T-helper 17 cell (primary cell): ENCODE measurements around the gene ZDHHC12. TPM values are rescaled to one million over a fixed set of nuclear protein-coding genes. Genes with fewer than 3 reads are reported as not detected.
A peak's percentile ranks its signal among the peaks of the same experiment; 100 is the strongest.

Source experiments
- ATAC-seq: fragments of 150-1000 bp; cut with Tn5 transposase; 2 replicates; pipeline ENCODE4 v1.10.0; 2021; ENCODE audit warnings: mild to moderate bottlenecking, moderate library complexity
- DNase-seq, 3 donors: peaks; one replicate each; pipeline versions ENCODE4 v3.0.0 to v3.0.0-alpha.2; 2020 to 2021
- H3K9me3 ChIP-seq: one replicate; pipeline ENCODE4 v1.7.0; 2013; ENCODE audit warnings: low read length, mild to moderate bottlenecking; ENCODE audit not compliant: control insufficient read depth, poor library complexity, severe bottlenecking
- H3K27ac Mint-ChIP-seq: one replicate; pipeline ENCODE4 v1.8.0; 2022; ENCODE audit warnings: mild to moderate bottlenecking, moderate library complexity, mixed read lengths
- H3K27me3 Mint-ChIP-seq: one replicate; pipeline ENCODE4 v1.8.0; 2022; ENCODE audit warnings: mixed read lengths
- H3K36me3 Mint-ChIP-seq: one replicate; pipeline ENCODE4 v1.8.0; 2022; ENCODE audit warnings: low read depth, mixed read lengths
- H3K4me1 Mint-ChIP-seq: one replicate; pipeline ENCODE4 v1.8.0; 2022; ENCODE audit warnings: mild to moderate bottlenecking, mixed read lengths
- H3K4me3 Mint-ChIP-seq: one replicate; pipeline ENCODE4 v1.8.0; 2022; ENCODE audit warnings: mild to moderate bottlenecking, moderate library complexity, mixed read lengths
- total RNA-seq, 4 donors: library from RNA in 2 of 4; stranded (reverse) in 2 of 4; gene quantifications; one replicate each; pipeline ENCODE4 v1.2.3 and lab custom pipeline; 2022 to 2026

The ZDHHC12 gene
- total RNA-seq, 2 donors from 2014 or later: 23.5 to 26.9 TPM

- no peak overlapping the region for H3K4me3 Mint-ChIP-seq
- no peaks in the 10 kb centered on the region for H3K36me3 Mint-ChIP-seq
- H3K27me3 Mint-ChIP-seq: no peaks in the 10 kb centered on the region
- ATAC-seq (no peak), DNase-seq (no peak)
- H3K4me1 Mint-ChIP-seq: no peaks in the 10 kb centered on the region
- H3K27ac Mint-ChIP-seq: no peak overlapping the region
- H3K9me3 ChIP-seq: no peaks in the 10 kb centered on the region
These were observed 9.9 kb downstream of the ZDHHC12 start for GRCh38 chr9:128713941-128714573.

DNA sequence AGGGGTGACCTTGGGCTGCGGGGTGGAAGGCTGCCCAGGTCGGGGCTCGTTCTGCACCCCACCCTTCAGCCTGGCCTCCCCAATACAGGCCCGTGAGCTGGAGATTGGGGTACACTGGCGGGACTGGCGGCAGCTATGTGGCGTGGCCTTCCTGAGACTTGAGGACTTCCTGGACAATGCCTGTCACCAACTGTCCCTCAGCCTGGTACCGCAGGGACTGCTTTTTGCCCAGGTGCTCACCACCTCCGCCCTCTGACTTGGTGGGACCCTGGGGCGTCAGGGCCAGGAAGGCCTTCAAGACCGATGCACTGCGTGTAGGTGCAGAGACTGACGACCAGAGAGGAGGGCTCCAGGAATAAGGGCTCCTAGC, 10.5 kb downstream of the ZDHHC12 start:
- DNase-seq (no peak), ATAC-seq (no peak)
- Mint-ChIP-seq H3K4me3 (no peak overlapping the region), H3K4me1 (no peaks in the 10 kb centered on the region), H3K36me3 (no peaks in the 10 kb centered on the region), H3K27me3 (no peaks in the 10 kb centered on the region), H3K27ac (no peak overlapping the region)
- no peaks in the 10 kb centered on the region for H3K9me3 ChIP-seq

DNA sequence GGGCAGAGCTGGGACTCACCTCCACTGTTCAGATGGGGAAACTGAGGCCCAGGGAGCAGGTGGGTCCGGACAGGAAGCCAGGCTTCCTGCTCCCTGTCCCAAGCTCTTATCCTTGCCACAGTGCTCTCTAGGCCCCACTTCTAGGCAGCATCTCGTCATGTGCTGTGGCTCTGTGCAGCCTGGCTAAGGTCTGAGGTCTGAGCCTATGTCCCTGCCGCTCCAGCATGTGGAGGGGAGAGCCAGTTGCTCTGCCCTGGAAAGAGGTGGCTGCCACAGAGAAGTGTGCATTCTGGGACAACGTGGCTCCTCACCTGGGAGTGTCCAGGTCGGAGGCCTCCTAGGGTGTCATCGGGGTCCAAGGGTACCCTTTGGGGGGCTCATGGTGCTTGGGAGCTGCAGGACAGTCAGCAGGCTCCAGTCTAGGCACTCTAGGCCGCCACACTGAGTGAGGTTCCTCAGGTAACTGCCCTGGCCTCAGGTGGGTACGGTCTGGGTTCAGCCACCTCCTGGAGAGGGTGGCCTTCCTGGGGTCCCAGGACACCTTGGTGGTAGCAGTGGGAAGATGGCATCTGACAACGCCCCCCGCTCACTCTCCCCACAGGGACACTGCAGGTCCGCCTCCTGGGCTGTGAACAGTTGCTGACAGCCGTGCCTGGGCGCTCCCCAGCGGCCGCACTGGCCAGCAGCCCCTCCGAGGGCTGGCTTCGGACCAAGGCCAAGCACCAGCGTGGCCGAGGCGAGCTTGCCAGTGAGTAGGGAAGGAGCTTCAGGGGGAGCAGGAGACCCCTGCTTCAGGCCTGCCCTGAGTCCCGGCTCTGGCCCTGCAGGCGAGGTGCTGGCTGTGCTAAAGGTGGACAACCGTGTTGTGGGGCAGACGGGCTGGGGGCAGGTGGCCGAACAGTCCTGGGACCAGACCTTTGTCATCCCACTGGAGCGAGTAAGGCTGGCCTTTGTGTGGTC, 11.2 kb downstream of the ZDHHC12 start:
- Mint-ChIP-seq H3K27ac (no peak overlapping the region), H3K4me1 (no peaks in the 10 kb centered on the region), H3K36me3 (no peaks in the 10 kb centered on the region), H3K4me3 (no peak overlapping the region), H3K27me3 (no peaks in the 10 kb centered on the region)
- no peaks in the 10 kb centered on the region for H3K9me3 ChIP-seq
- ATAC-seq (no peak), DNase-seq (no peak)

DNA sequence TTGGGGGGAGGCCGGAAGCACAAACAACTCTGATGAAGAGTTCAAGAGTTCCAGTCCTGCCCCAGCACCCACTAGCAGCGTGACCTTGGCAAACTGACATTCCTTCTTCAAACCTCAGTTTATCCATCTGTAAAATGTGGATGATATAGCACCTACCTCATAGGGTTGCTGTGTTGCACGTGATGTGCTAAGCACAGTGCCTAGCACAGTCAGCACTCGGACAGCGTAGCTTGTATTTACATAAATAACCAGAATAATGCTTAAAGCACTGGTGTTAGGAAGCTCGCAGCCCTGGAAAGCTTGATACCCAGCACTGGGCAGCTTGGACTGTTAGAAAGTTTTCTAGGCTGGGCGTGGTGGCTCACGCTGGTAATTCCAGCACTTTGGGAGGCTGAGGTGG, 16.5 kb downstream of the ZDHHC12 start:
- Mint-ChIP-seq H3K27ac (no peak overlapping the region), H3K27me3 (no peaks in the 10 kb centered on the region), H3K4me1 (peaks cover 4% of the 10 kb centered on the region), H3K36me3 (no peaks in the 10 kb centered on the region), H3K4me3 (no peak overlapping the region)
- ATAC-seq: no peak
- no peaks in the 10 kb centered on the region for H3K9me3 ChIP-seq
- DNase-seq: no peak

GRCh38 chr9:128706671-128707381, 17.1 kb downstream of the ZDHHC12 start:
- Mint-ChIP-seq H3K4me1 (peaks cover 7% of the 10 kb centered on the region), H3K36me3 (no peaks in the 10 kb centered on the region), H3K4me3 (no peak overlapping the region), H3K27me3 (no peaks in the 10 kb centered on the region), H3K27ac (no peak overlapping the region)
- DNase-seq (no peak), ATAC-seq (no peak)
- no peaks in the 10 kb centered on the region for H3K9me3 ChIP-seq

- H3K36me3 Mint-ChIP-seq: no peaks in the 10 kb centered on the region
- no peaks in the 10 kb centered on the region for H3K27me3 Mint-ChIP-seq
- no peak overlapping the region for H3K27ac Mint-ChIP-seq
- no peak for DNase-seq
- ATAC-seq: no peak
- no peak overlapping the region for H3K4me3 Mint-ChIP-seq
- peaks cover 7% of the 10 kb centered on the region for H3K4me1 Mint-ChIP-seq
- no peaks in the 10 kb centered on the region for H3K9me3 ChIP-seq
These were observed 17.9 kb downstream of the ZDHHC12 start for GRCh38 chr9:128706045-128706444.

- DNase-seq: no peak
- no peak for ATAC-seq
- Mint-ChIP-seq H3K27ac (no peak overlapping the region), H3K4me1 (peaks cover 7% of the 10 kb centered on the region), H3K4me3 (no peak overlapping the region), H3K36me3 (no peaks in the 10 kb centered on the region), H3K27me3 (no peaks in the 10 kb centered on the region)
- H3K9me3 ChIP-seq: no peaks in the 10 kb centered on the region
These were observed 18.6 kb downstream of the ZDHHC12 start for GRCh38 chr9:128705051-128705965.

DNA sequence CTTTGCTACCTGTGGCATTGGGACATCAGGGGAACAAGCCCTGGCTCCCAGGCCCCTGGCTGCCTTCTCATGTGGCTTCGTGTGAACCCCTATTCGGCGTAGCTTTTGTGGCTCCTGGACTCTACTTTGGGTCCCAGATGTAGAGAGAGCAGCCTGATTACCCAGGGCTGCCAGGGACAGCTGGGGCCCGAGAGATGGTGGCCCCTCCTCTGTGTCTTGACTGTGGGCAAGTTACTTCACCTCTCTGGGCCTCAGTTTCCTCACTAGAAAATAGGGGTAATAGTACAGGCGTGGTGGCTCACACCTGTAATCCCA, 19.6 kb downstream of the ZDHHC12 start:
- no peaks in the 10 kb centered on the region for H3K9me3 ChIP-seq
- peaks cover 7% of the 10 kb centered on the region for H3K4me1 Mint-ChIP-seq
- ATAC-seq (no peak), DNase-seq (no peak)
- no peaks in the 10 kb centered on the region for H3K36me3 Mint-ChIP-seq
- H3K4me3 Mint-ChIP-seq: peak overlapping the region; percentile 92
- H3K27ac Mint-ChIP-seq: no peak overlapping the region
- H3K27me3 Mint-ChIP-seq: no peaks in the 10 kb centered on the region

GRCh38 chr9:128703616-128704355, 20.1 kb downstream of the ZDHHC12 start:
- no peak overlapping the region for H3K27ac Mint-ChIP-seq
- peak overlapping the region; percentile 92 for H3K4me3 Mint-ChIP-seq
- no peaks in the 10 kb centered on the region for H3K36me3 Mint-ChIP-seq
- DNase-seq (no peak), ATAC-seq (no peak)
- peaks cover 7% of the 10 kb centered on the region for H3K4me1 Mint-ChIP-seq
- no peaks in the 10 kb centered on the region for H3K27me3 Mint-ChIP-seq
- no peaks in the 10 kb centered on the region for H3K9me3 ChIP-seq

GRCh38 chr9:128702949-128703615, 20.8 kb downstream of the ZDHHC12 start:
- DNase-seq: no peak
- Mint-ChIP-seq H3K27me3 (no peaks in the 10 kb centered on the region), H3K4me1 (peaks cover 7% of the 10 kb centered on the region), H3K36me3 (no peaks in the 10 kb centered on the region), H3K27ac (no peak overlapping the region), H3K4me3 (peak overlapping the region; percentile 92)
- no peaks in the 10 kb centered on the region for H3K9me3 ChIP-seq
- peak; percentile 42 for ATAC-seq

DNA sequence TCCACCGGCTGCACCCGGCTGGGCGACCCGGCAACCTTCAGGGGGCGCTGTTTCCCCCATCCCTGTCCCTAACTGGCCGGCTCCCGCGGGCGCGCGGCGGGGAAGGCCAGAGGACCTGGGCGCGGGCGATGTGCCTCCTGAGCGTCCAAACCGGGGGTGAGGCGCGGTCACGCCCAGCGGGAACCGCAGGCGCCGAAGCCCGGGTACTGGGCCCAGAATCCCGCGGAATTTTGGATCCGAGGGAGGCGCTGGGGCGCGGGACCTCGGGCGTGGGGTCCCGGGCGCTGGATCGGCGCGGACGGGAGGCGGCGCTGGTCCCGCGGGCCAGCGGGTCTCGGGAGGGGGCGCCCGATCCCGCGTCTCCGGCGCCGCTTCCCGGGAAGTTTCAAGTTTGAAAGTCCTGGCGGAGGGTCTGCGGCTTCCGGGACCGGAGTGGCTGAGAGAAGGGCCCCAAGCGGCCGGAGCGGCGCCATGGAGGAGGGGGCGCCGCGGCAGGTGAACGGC, 21.4 kb downstream of the ZDHHC12 start, which contains the start of gene PKN3:
TSS of gene PKN3 (plus strand) at position 59 of the 504 bp plus-strand sequence. CDS start at position 472, 413 bp downstream.
- no peaks in the 10 kb centered on the region for H3K9me3 ChIP-seq
- no peaks in the 10 kb centered on the region for H3K27me3 Mint-ChIP-seq
- ATAC-seq: peak; percentile 93
- DNase-seq: peak; percentile 72 to 87 (median 82)
- peaks cover 7% of the 10 kb centered on the region for H3K4me1 Mint-ChIP-seq
- H3K27ac Mint-ChIP-seq: peak within 1 kb of the TSS; percentile 29
- no peaks in the 10 kb centered on the region for H3K36me3 Mint-ChIP-seq
- peak within 1 kb of the TSS; percentile 92 for H3K4me3 Mint-ChIP-seq
